ENCODE results near the gene SPSB4. TPM values are rescaled to one million over a fixed set of nuclear protein-coding genes. Genes with fewer than 3 reads are reported as not detected.

The SPSB4 gene
- total RNA-seq, 1 donor from 2014 or later: 3.8 TPM

- no peak for DNase-seq
Measured at GRCh38 chr3:141055136-141055535, 4.0 kb downstream of the SPSB4 start.

GRCh38 chr3:141055536-141056445 lies 4.6 kb downstream of the SPSB4 start:
- DNase-seq: no peak

DNA sequence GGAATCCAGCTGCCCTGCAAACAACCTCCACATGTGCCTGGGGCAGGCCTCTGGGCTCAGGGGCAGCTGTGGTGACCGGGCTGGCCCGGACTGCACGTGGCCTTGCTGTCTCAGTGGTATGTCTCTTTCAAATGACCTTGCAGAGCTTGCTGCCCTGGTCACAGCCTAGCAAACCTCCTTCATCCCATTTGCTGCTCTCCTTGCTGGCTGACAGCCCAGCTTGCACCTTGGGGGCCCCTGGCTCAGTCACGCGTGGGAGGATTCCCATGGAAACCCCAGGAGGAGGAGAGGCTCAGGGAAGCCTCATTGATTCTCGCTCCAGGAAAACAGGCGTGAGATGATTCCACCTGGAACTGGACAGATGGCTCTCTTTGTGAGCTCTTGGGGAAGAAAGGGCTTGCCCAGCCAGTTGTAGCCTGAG lies 5.6 kb downstream of the SPSB4 start:
- DNase-seq: no peak

GRCh38 chr3:141057436-141057835 lies 6.3 kb downstream of the SPSB4 start:
- DNase-seq: no peak

DNA sequence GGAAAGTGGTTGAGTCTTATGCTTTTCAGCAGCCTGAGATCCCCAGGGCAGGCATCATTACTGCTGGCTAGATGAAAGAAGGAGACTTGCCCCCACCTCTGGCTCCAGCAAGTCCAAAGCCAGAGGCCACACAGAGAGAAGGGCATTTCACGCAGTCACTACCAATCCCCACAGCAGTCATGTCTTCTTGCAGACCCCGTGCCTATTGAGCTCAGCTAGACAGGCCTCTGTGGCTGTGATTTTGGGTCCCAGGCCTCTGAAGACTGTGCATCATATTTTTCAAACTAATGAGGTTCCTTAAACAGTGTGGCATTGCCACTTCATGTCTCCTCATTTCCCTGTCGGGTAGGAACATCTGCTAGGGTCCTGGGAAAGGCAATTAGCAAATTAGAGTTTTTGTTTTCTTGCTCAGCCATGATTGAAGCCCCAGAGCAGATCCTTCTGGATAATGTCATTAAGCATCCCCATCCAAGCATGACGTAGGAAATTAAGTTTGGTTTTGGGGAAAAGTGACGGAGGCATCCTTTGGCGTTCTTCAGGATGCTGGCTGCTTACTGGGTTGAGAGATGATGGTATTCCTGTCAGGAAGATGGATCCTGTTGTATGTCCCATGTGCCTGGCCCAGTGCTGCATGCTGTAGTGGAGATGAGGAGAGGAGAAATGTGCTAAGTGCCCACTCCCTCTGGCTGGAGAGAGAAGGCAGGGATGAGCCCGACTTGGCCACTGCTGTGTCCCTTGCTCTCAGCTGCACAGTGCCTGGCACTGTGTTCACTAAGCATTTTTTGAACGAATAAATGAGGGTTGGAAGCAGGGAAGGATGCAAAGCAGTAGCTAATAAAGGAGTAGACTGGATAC lies 7.0 kb downstream of the SPSB4 start:
- DNase-seq: no peak

- DNase-seq: no peak
Measured at GRCh38 chr3:141058996-141059395, 7.8 kb downstream of the SPSB4 start.

DNA sequence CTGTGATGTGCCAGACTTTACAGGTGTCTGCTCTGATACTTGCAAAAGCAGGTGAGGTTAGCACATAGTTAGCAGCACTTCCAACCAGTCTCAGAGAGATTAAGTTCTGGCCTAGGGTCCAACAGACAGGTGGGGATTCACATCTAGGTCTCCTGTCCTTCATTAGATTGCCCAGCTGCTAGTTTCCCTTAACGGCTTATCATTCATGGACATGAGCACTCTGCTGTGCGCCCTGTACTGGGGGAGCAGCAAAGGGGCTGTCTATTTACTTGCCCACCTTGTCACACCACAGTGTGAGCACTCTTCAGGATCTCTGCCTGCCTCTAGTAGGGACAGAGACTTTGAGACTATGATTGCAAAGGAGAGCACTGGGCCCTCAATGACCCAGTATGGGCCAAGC lies 8.7 kb downstream of the SPSB4 start:
- DNase-seq: no peak

GRCh38 chr3:141060327-141060726 lies 9.2 kb downstream of the SPSB4 start:
- no peak for DNase-seq

DNA sequence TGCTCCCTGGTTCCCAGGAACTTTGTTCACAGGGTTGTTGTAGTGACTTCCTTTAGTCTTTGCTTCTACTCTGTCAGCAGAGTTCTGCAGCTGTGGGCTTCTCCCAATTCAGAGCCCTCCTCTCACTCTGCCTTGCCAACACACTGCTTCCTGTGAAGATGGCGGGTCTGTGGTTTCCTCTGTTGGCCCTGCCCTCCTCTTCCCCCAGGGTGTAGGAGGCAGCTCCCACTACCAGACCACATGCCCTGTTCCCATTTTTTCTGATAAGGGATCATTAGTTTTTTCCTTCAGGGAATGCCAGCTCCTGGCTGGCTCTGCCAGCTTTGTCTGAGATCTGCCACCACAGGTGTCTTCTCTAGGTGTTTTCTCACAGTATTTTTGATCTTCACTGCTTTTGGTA lies 12.7 kb downstream of the SPSB4 start:
- DNase-seq: no peak

GRCh38 chr3:141064255-141064926 lies 13.2 kb downstream of the SPSB4 start:
- peak; percentile 18 for DNase-seq

- DNase-seq: no peak
Measured at GRCh38 chr3:141065258-141065657, 14.1 kb downstream of the SPSB4 start.

DNA sequence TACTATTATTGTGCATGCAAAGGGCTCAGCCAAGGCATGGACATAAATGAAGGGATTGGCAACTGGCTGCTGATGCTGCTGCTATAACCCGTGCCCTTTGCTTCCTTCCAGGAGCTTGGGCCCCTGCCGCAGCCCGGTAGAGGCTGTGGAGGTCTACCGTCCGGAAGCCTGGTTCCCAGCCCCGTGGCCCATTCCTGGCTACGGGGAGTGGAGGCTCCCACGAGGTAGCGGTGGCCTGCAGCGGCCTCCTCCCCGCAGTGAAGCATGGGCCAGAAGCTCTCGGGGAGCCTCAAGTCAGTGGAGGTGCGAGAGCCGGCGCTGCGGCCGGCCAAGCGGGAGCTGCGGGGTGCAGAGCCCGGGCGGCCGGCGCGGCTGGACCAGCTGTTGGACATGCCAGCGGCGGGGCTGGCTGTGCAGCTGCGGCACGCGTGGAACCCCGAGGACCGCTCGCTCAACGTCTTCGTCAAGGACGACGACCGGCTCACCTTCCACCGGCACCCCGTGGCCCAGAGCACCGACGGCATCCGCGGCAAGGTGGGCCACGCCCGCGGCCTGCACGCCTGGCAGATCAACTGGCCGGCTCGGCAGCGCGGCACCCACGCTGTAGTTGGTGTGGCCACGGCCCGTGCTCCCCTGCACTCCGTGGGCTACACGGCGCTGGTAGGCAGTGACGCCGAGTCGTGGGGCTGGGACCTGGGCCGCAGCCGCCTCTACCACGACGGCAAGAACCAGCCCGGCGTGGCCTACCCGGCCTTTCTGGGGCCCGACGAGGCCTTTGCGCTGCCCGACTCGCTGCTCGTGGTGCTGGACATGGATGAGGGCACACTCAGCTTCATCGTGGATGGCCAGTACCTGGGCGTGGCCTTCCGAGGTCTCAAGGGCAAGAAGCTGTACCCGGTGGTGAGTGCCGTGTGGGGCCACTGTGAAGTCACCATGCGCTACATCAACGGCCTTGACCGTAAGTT lies 15.0 kb downstream of the SPSB4 start:
- DNase-seq: no peak

DNA sequence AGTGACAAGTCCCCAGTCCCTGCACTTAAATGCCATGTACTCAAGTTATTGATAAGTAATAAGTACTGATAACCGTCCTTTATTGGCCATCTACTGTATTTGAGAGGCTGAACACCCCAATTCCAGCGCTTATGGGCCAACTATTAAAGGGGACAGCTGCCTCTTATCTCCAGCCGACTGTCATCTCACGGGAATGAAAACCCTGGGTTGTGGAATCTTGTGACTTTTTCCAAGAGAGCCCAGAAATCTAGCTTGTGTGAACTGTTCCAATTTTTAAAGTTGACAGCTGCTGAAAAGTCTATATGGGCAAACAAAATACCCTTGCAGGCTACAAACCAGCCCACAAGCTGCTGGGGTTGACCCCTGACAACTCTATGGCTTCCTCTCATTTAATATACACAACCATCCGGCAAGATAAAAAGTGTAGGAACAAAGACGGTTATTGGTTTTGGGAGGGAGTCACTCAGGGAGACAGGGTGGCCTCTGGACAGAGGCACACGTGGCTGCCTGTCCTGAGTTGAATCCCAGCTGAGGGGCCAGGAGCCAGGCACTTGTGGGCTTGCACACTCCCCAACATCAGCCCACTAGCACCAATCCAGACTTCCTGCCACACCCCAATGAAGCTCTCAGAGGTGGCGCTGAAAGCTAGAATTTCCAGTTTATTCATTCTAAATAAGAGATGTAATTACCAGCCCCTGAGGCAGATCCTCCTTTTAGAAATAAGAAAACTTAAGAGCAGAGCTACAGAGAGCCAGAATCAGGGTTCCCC lies 16.2 kb downstream of the SPSB4 start:
- no peak for DNase-seq

GRCh38 chr3:141070229-141070628 lies 19.1 kb downstream of the SPSB4 start:
- DNase-seq: no peak

DNA sequence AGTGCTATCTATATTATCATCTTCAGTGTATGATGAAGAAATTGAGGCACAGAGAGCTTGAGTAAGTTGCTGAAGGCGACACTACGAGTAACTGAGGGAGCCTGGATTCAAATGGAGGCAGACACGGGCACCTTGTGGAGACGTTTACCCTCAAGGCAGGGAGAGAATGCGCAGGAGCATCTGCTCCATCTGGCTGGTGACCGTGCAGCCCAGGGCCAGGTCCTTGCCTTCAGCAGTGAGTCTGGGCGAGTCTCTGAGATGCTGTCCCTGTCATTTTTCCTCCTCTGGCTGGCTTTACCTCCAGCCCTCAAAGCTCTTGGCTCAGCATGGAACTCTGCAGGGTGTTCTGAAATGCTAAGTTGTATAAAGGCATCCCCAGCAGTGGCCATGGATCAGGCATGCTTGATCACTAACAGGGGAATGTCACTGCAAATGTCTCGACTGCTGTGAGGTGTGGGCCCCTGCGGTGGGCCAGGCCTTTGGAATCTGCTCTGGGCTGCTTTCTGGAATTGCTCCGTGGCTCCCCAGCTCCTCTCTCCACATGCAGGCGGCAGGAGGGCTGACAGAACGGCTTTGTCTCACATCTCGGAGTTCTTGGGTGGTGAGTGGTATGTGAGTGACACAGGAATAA lies 19.7 kb downstream of the SPSB4 start:
- no peak for DNase-seq

- DNase-seq: no peak
Measured at GRCh38 chr3:141071681-141072260, 20.6 kb downstream of the SPSB4 start.

- no peak for DNase-seq
Measured at GRCh38 chr3:141072950-141073349, 21.8 kb downstream of the SPSB4 start.

DNA sequence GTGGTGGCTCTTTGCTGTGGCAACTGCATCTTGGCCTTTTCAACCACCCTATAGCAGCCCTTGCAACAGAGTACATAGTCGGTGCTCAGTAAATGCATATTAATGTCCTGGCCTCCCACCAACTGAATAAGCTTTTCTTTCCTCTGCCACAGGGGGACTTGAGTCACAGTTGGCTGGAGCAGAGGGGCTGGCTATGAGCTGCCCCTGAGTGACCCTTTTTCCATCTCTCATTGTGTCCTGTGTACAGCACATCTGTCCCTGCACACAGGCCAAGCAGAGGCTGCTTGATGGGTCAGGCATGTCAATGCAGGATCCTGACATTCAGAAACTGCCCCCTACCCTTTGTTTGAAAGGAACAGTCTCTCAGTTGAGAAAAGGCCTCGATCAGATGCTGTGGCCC lies 22.4 kb downstream of the SPSB4 start:
- no peak for DNase-seq

- no peak for DNase-seq
Measured at GRCh38 chr3:141074529-141074928, 23.4 kb downstream of the SPSB4 start.

Measured in skin of body (tissue), 2 donors.